Measurements from ENCODE around the gene ATP9B.

The ATP9B gene

DNA sequence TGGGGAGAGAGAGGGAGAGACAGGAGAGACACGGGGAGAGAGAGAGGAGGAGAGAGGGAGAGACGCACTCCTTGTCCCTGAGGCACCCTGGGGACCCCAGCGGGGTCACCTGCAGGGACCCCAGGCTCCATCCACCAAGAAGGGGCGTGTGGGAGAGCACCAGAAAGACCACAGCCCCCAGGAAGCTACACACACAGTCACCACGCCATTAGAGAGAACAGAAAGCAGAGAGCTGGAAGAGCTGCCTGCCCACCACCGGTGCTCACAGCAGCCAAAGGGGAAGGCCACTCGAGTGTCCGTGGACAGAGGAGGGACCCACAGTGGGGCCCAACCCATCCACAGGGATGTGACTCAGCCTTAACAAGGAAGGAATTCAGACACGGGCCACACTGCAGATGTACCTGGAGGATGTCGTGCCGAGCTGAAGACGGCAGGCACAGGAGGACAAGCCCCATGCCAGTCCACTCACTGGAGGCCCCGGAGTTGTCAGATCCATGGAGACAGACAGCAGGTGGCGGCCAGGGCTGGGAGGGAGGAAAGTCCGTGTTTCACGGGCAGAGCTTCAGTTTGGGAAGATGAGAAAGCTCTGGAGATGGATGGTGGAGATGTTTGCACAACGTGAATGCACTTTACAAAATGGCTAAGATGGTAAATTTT is 315.1 kb downstream of the ATP9B start:
- no peak for DNase-seq

DNA sequence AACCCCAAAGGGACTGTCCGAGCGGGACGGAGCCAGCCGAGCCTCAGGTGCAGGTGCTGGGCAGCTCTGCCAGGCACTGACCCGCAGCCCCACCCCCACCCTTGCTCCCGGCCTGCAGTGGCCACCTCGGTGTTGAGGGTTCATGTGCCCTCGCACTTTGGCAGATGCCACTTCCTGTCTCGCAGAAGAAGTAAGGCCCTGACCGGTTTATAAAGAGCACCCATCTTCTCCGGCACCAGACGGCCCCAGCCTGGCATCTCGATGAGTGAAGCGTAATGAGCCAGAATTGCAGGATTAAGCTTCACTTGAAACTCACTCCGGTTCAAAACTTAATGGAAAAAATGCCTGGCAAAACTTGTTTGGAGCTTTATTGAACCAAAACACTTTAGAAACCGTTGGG is 315.6 kb downstream of the ATP9B start:
- DNase-seq = no peak

- no peak for DNase-seq
These were observed 316.1 kb downstream of the ATP9B start for GRCh38 chr18:79385326-79385707.

DNA sequence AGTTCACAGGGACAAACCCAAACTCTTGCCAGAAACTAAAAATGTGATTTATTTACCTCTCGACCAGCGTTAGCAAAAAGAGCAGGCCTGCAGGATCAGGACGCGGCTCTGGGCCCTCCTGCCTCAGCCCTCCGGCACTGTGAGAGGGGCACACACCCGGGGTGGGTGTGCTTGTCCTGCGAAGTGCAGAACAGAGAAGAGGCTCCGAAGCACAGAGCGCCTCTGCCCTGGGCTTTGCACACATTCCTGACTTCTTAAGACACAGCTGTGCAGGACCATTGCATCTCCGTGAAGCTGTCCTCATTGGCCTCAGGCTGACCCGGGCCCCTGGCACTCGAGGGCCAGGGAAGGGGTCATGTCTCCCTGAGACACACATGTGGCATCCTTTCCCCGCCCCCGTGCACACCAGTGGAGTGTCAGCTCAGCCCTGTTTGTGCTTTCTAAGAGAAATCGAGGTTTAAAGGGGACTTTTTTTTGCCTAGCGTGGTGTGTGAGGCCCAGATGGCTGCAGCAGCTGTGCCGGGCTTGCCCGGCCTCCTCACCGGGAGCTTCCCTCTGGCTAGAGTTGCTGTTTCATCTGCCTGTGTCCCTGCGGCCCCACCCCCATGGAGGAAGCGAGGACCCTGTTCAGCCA is 316.6 kb downstream of the ATP9B start:
- no peak for DNase-seq

DNA sequence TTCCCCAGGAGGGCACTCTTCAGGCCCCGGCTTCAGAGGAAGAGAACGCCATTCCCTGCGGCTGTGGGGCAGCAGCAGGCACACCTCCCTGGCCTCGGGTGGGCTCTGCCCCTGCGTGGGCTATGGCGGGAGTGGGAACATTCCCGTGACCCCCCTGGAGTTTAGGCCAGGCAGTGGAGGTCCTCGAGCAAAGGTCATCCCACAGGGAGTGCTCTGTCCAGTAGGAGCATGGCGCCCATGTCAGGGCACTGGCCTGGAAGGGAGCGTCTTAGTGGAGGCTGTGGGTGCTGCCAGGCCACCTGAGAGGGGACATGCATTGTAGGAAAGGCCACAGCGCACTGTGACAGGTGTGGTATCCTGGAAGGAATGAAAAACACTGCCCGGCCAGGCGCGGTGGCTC is 317.4 kb downstream of the ATP9B start:
- DNase-seq = no peak

- DNase-seq = no peak
These were observed 318.0 kb downstream of the ATP9B start for GRCh38 chr18:79387214-79387613.

DNA sequence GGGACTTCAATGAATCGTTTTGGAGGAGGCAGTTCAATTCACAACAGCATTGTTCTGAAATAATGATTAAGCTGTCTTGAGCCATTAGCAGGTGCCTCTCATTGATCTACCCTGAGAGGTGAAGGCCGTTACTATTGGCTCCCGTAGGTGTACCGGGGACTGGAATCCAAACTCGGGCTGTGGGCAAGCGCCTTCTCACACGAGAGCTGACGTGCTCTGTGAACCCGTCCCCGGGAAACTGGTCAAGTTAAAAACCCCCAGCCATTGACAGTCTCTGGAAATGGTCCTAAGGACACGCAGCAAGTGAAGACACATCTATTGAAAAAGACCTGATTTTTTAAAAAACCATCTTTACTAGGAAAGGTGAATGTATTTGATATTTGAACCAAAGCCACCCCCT is 318.4 kb downstream of the ATP9B start:
- no peak for DNase-seq

GRCh38 chr18:79388043-79388442 is 318.8 kb downstream of the ATP9B start:
- no peak for DNase-seq

- no peak for DNase-seq
These were observed 320.5 kb downstream of the ATP9B start for GRCh38 chr18:79389689-79390088.

DNA sequence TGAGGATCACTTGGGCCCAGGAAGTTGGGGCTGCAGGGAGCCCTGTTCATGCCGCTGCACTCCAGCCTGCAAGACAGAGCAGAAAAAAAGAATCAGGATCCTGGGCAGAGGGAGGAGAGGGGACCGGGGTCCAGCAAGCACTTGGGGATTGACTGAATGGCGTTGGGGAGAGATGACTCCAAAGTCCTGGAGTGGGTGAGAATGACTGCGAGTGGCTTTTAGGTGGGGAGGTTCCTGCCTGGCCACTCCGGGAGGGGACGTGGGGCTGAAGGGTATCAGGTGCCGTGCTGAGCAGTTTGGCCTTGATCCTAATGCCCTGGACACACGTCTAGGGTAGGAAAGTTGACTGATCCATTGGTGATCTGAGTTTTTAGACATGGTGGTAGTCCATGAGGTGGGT is 323.0 kb downstream of the ATP9B start:
- DNase-seq = no peak

DNA sequence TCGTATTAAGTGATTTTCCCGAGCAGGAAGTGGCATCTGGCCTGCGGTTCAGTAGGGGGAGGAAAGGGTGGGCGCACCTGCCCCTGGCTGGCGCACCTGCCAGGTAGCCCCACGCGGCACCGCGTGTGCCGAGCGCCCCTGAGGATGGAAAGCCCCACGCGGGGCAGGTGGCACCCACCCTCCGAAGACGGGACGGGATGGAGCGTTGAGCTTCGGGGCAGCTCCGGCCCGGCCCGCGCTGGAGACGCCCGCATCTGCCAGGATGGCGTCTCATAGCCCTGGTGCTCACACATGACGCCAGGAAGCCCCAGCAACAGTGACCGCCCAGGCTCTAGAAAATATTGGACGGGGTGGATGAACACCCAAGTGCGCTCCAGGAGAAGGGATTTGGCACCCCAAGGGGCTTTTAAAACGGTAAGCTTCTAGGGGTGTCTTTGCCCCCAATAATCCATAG is 324.0 kb downstream of the ATP9B start:
- no peak for DNase-seq

- DNase-seq = no peak
These were observed 324.7 kb downstream of the ATP9B start for GRCh38 chr18:79393635-79394533.

GRCh38 chr18:79394534-79395307 is 325.5 kb downstream of the ATP9B start:
- DNase-seq = no peak

DNA sequence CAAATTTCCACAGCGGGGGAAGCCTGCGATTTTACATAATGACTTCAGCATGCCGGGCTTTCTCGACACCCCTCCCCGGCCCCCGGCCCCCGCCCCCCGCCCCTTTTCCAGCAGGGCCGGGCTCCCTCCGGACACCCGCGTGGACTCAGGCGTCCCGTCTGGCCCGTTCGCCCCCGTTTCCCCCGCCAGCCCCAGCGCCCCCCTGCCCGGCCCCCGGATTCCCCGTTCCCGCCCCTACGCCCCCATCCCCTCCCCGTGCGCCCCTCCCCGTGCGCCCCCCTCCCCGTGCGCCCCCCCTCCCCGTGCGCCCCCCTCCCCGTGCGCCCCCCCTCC is 326.1 kb downstream of the ATP9B start:
- DNase-seq = no peak

- no peak for DNase-seq
These were observed 326.7 kb downstream of the ATP9B start, which contains the start of gene NFATC1 for GRCh38 chr18:79395761-79396404. TSS of gene NFATC1 (plus strand) at chr18:79395930. CDS start at chr18:79396225, 295 bp downstream.

- no peak for DNase-seq
These were observed 327.4 kb downstream of the ATP9B start for GRCh38 chr18:79396431-79397246.

GRCh38 chr18:79397247-79397829 is 328.1 kb downstream of the ATP9B start:
- no peak for DNase-seq

- DNase-seq = no peak
These were observed 328.9 kb downstream of the ATP9B start for GRCh38 chr18:79397830-79398761.

- DNase-seq = no peak
These were observed 330.3 kb downstream of the ATP9B start for GRCh38 chr18:79399275-79400081.

Measured in NCI-H510A (cell line).